Stimulated activated CD8-positive, alpha-beta memory T cell treated with anti-CD3 and anti-CD28 coated beads, Interleukin-15, amount 100 ng/mL, for 4 hours (primary cell): ENCODE results near the gene KLHL42.

Source experiments
- DNase-seq, 2 donors: peaks; one replicate each; pipeline ENCODE4 v3.0.0-alpha.2; 2020; ENCODE audit warnings: low read depth in 2 of 2

Gene KLHL42

DNA sequence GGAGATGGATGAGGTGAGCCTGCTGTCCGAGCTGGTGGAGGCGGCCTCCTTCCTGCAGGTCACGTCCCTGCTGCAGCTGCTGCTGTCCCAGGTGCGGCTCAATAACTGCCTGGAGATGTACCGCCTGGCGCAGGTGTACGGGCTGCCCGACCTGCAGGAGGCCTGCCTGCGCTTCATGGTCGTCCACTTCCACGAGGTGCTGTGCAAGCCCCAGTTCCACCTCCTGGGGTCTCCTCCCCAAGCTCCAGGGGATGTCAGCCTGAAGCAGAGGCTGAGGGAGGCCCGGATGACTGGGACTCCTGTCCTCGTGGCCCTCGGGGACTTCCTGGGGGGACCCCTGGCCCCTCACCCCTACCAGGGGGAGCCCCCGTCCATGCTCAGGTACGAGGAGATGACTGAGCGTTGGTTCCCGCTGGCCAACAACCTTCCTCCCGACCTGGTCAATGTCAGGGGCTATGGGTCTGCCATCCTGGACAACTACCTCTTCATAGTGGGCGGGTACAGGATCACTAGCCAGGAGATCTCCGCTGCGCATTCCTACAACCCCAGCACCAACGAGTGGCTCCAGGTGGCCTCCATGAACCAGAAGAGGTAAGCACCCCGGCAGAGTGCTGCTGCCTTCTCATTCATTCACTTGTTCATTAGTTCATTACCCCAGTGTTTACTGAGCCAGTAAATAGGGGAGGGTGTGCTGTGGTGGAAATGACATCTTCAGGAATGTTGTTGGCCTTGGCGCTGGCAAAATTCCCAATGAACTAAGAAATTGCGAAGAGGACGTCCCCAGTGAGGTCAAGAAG is 777 bp downstream of the KLHL42 start:
- no peak for DNase-seq

DNA sequence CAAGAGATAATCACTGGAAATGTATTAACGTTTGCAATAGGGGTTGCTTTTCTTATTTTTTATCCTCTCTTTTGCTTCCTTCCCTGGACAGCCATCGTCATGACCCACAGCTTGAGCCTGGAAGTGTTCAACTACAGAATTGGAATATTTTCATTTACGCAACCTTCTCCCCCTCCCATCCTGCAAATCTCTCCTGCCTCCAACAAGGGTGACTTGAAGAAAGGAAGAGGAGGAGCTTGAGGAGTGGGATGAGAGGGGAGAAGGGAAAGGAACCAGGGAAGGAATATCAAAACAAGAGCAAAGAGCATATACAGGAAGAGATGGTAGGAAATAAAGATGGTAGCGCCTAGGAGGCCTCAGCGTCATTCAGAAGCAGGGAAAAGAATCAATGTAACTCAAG is 1.6 kb downstream of the KLHL42 start:
- no peak for DNase-seq

DNA sequence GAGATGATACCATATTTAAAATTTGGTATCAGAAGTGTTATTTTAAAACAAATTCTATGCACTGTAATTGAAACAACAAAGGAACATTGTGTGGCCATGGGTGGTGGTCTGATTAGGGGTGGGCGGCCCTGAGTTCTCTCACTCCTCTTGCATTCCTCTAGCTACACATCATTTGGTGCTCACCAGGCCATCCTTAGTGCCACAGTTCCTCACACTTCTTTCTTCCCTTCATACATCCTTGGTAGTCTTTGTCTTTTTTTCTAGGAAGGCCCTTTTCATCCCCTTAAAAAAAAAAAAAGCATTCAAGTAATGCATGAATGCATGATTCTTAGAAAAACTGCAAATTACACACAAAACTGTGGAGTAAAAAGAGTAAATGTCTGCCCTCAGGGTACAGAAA is 2.4 kb downstream of the KLHL42 start:
- DNase-seq = no peak

DNA sequence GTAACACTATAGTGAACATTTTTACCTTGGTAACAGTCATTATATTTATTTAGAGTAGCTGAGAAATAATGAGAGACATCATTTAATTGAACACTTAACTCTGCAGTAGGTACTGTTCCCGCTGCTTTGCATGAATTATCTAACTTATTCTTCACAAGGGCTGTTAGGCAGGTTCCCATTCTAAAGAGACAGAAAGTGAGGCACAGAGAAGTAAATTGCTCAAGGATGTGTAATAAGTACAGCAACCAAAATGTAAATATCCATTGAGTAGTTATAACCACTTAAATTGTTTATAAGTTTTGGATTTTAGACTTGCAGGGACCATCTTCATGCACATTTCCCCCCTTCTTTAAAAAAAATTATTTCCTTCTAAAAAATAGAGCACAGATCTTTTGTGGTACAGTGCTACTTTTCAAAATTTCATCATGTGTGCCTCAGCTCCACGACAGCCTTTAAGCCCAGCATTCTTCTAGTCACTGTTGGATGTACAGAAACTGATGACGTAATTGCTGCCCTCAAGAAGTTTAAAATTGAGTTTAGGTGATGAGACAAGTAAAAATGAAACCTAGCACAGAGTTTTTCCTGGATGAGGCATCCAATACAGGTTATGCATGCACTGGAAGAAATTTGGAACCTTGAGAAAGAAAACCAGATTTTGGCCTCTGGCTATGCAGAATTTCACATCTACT is 6.0 kb downstream of the KLHL42 start:
- no peak for DNase-seq

DNA sequence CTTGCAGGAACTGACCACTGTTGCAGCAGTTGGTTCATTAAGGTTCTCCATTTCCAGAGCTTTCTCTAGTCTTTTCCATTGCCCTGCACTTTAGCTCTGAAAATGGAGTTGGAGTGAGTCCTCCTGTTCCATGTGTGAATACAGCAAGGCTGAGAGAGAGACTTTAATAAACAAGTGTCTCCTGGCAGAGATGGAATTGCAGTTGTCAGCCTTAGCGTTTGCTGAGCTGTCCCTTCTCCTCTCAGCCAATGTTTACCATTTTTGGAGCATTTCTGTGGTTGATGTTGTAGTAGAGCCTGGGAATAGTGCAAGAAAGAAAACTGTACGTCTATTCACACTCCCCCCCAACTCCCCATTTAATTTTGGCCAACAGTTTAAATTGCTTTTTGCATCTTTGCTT is 7.5 kb downstream of the KLHL42 start:
- no peak for DNase-seq

DNA sequence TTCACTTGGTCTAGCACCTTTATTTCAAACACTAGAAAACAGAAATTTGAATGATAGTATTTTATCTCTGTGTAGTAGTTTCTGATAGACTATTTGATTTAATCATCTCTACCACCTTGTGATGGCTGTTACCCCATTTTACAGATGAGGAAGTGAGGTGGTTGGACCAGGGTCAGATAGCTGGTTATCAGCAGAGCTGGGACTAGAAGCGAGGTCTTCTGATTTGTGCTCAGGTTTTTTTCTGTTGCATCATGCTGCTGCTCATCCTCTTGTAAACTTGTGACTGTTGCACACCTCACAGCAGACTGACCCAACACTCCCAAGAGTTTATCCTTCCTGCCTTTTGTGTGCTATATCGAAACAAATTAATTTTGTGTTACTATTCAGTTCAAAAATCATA is 10.1 kb downstream of the KLHL42 start:
- no peak for DNase-seq

DNA sequence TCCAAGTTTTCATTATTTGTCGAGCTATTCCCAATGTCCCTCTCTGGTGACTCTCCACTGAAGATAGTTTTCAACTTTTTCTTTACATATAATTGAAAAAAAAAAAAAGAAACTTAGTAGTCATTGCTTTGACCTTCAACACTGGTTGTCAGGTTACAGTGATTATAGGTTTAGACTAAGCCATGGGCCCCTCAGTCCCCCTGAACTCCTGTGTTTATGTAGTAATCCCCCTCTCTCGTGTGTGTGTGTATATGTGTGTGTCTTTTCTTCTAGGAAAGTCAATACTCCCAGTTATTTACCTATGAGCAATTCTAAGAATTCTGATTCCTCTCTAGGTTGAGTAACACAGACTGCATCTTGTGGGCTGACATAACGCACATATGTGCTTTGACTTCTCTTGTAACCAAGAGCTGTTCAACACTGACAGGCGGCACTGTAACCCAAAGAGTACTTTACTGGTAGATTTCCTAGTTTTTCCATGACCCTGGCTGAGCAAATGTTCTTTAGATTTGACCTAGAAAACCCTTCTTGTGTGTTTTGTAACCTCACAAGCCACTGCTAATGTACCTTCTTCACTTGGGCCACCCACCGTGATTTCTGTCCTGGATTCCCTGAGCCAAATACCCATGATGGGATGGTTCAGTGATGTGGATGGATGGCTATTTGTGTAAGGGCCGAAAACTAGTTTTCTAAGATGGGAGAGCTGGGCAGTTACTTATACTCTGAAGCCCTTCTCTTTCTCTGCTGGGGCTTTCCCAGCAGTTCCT is 15.0 kb downstream of the KLHL42 start:
- DNase-seq = no peak

DNA sequence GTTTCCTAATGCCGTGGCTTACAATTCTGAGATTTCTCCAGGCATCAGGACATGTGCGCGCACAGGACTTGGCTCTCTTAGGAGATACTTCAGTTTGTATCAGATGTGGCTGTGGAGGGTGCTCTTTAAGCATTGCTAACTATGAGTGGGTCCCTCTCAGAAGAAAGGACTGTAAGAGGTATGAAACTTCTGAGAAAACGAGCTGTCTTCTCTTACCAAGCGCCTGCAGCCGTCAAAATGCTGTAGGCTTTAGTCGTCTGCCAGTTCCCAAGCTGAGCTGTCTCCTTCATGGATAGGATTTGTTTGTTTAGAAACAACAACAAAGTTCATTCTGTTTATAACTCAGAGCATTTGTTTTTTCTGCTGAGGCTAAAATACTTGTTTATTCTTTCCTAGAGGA is 16.1 kb downstream of the KLHL42 start:
- no peak for DNase-seq

DNA sequence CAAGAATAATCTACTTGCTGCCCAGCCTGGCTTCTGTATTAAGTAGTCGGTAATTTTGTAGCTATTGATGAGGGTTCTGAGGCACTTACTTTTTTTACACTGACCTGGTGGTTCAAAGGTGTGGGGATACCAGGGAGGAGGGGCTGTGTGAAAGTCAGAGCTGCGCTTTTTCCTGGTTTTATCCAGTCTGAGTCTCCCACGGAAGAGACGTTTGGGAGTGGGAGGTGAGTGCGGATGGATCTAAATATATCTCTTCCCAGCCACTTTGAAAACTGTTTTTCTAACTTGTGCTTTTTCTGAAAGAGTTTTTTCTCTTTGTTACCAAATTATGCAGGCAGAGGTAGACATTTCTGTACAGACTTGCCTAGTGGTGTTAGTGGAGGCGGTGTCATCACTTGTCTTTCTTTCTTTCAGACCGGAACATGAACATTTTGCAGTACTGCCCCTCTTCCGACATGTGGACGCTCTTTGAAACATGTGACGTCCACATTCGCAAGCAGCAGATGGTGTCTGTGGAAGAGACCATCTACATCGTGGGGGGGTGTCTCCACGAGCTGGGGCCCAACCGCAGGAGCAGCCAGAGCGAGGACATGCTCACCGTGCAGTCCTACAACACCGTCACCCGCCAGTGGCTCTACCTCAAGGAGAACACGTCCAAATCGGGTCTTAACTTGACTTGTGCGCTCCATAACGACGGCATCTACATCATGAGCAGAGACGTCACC is 17.4 kb downstream of the KLHL42 start:
- DNase-seq = no peak

DNA sequence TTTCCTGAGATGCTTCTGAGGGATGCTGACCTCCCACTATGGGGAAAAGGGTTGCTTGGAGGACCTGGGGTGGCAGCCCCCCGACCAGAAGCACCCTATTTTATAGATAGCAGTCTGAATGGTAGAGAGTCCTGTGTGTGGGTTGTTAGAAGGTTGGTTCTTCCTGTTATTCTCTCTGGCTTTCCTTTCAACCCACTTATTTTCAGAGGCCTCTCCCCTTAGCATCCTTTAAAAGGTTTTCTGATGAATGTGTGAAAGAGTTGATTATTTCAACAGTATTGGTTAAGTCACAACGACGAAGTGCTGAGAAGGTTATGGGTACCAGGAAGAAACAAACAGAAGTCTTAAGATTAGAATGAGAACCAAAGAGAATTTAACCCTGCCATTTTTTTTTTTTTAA is 20.8 kb downstream of the KLHL42 start:
- no peak for DNase-seq

DNA sequence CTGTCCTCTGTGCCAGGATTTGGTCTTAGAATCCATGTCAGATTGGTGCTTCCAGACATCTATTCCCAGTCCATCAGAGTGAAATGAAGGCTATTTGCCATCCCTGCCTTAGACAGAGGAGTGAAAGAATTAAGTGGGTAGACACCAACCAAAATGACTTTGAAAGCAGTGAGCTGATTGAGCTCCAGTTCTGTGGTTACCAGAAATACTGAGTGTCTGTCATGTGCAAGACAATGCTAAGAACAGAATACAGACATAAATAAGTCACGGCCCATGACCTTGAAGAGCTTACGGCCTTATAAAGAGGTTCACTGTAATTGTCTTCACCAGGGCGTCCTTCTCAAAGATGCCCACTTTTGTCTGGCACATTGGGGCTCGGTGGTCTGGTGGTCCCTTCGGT is 21.6 kb downstream of the KLHL42 start:
- no peak for DNase-seq

DNA sequence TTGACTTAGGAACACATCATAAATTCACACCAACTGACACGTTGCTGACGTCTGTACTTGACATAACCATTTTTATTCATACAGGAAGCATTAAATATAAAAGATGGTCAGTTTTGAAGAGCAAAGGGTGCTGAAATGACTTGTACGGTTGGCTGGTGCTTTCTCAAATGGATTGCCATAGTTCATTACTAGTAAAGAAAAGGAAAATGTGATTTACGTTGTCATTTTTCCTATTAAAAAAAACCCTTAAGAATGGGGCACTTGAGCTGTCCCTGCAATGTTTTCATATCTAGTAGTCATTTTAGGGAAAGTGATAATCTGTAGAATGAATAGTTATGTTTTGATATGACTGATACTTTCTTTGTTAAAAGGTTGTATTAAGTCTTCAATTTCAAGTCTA is 22.5 kb downstream of the KLHL42 start:
- no peak for DNase-seq

DNA sequence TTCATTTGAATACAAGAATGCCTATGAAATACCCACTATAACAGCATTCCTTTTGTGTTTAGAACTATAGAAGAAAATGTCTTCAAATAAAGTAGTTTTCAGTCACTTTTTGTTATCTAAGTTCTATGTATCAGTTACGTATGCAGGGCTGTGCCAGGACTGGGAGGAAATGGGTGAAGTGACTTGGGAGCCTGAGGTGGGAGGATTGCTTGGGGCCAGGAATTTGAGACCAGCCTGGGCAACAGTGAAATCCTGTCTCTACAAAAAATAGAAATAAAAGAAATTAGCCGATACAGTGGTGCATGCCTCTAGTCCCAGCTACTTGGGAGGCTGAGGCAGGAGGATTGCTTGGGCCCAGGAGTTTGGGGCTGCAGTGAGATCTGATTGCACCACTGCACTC is 22.9 kb downstream of the KLHL42 start:
- no peak for DNase-seq

DNA sequence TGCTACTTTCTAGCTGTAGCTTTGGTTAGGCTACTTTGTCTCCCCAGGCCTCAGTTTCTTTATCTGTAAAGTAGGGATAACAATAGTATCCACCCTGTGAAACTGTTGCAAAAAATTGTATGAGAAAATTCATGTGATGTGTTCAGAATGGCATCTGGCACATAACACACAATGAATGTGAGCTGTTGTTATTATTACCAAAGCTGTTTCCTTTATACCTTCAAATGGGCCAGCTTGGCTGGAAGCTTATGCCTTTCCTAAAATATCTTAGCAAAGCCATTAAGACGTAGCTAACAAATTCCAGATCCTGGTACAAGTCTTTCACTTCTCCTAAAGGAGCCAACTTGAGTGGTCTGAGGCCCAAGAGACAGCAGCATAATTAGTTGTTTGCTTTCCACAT is 25.2 kb downstream of the KLHL42 start:
- DNase-seq = no peak

DNA sequence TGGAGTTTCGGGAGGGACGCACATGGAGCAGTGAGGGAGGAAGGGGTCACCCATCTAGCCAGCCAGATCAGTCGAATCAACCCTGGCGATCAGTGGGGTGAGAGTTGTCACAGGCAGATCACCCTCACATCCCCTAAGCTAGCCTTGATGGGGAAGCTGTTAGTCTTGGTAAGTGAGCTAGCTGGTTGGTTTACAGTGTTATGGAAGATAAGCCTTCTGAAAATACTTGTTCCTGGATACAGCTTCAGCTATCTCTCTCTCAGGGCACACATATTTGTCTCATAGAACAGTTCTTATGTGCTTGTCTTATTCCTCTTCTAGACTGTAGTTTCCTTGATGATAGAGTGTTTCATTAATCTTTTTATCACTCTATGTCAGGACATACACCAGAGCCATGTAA is 26.2 kb downstream of the KLHL42 start:
- DNase-seq = no peak

DNA sequence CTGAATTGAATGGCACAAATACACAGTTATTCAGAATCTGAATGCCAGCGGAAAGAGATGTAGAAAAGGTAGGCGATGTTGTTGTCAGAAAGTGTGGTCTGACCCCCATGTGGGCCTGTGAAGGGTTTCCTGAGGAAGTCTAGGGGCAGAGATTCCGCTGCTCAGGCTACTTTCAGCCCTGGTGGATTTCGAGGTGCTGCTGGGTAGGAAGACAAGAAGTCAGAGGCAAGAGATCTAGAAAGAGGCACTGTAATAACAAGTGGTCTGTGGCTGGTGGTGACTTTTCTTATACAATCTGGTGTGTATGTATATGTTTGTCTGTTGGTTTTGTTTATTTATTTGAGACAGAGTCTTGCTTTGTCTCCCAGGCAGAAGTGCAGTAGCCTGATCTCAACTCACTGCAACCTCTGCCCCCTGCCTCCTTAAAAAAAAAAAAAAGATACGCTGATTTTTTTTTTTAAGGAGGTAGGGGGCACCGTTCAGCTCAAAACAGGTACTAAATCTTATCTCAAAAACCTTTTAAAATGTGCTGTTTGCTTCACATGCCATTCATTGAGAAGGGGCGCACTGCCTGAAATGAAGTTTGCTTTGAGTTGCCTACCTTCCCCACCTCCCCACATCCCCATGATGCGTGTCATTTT is 27.1 kb downstream of the KLHL42 start:
- DNase-seq = no peak

DNA sequence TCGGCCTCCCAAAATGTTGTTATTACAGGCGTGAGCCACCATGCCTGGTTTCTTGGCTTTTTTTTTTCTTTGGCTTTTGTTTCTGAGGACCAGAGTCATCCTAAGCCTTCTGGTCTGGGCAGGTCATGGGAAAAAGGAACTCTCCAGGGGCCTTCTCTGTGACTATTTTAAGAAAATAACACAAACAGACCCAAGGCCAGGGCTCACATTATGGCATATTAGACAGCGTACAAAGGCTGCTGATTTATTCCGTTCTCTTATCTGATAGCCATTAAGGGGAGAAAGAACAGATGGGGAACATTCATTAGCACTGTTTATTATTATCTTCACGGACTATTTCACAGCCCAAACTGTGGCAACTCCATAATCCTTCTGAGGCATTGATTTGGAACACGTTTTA is 28.8 kb downstream of the KLHL42 start:
- no peak for DNase-seq

DNA sequence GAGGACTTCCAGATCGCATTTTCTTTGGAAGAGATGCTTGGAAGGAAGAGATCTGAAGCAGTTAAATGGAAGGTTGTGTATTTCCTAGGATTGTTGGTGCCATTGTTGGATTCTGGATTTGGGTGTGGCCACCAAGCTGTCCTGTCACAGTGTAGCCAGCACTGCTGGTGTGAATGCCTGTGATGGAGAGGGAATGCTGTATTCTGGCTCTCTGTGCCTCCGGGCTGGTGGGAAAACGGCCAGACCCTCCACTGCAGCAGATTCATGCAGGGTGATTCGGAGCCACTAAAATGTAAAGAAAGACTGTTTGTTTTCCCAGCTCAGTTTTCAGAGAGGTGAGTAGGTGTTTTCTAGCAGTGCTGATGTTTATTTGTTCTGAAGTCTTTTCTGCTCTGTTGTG is 30.7 kb downstream of the KLHL42 start:
- DNase-seq = no peak

DNA sequence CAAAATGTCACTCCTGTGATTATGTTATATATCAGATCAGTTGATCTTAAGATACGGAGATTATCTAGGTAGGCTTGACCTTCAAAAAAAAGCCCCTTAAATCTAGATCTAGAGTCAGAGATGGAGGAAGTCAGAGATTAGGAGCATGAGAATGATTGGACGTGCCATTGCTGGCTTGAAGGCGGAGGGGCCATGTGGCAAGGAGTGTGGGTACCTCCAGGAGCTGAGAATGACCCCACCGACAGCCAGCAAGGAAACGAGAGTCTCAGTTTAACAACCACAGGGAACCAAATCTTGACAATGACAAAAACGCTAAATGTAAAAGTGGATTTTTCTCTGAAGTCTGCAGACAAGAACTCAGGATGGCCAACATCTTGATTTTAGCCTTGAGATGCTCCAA is 32.5 kb downstream of the KLHL42 start:
- no peak for DNase-seq

DNA sequence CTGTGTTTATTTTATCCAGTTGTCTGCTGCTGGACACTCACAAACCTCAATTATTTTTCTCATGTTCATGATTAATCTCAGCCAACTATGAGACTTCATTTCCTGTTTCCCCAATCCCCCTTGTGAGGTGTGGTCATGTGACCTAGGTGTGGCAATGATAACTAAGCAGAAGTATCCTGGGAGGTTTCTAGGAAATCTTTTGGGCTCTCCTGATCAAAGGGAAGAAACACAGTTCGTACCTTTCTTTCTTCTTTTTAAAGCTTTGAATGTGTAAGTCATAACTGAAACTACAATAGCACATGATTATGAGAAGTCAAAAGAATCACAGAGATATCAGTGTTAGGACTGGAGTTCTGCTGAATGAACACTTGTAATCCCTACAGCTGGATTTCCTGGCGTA is 34.4 kb downstream of the KLHL42 start:
- DNase-seq = no peak

DNA sequence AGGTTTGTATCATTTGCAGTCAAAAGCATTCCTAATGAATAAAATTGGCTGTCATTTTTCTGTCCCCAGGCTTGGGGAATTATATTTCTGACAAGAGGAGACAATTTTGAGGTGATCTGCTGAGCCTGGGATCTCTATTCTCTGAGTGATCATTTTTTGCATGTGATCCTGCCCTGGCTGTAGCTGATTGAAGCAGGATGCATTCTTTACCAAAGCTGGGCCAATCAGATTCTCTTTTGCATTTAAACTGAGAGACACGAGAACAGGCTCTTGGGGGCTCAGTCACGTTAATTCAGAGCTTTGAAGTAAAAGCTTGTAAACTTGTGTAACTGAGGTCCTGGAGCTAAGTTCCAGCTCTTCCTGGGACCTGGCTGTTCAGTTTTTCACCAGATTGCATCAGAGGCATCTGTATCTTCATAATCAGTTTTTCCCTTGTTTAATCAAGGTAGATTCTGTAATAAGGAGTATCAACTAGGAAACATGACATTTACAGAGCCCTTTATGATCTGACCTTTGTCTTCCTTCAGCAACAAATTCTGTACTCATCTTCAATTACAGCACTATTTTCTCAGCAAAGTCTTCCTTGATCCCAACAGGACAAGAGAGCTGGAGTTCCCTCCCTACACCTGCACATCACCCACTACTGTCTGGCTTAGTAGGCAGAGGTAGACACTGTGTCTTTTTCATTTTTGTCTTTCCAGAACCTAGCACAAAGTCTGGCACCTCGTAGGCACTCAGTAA is 35.0 kb downstream of the KLHL42 start:
- DNase-seq = no peak
